ENCODE measurements around the gene C4orf54.

Gene C4orf54

DNA sequence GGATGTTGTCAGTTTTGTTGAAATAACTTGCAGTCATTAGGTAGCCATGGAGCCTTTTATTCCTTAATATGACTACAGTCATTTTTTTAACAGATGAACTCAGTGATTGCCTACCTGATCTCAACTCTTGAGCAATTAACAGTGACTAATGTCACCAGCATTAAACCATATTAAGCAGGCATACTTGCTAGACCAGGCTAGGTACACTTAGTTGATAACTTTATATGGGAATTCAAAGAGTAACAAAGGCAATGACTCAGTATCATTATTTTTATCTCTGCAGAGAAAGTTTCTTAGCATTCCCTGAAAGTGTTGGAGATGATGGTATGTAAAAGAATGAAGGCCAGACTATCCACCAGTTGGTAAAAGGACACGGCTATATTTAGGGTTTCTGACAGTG lies at the start of gene C4orf54:
C4orf54 (minus strand) TSS at position 31 of the 400 bp plus-strand sequence. CDS start 3,180 bp downstream, outside the sequence.
- DNase-seq: no peak

DNA sequence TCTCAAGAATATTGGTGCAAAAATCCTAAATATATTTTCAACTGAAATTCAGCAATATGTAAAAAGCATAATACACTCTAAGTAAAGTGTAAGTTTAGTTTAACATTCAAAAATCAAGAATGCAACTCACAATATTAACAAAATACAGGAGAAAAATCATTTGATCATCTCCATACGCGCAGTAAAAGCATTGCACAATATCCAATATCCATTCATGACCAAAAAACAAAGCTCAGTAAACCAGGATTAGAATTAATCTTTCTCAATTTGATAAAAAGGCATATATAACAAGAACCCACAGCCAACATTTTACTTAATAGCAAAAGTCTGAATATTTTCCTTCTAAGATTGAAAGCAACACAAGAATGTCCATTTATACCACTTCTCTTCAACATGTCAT lies 48.3 kb upstream of the C4orf54 start:
- DNase-seq: no peak

DNA sequence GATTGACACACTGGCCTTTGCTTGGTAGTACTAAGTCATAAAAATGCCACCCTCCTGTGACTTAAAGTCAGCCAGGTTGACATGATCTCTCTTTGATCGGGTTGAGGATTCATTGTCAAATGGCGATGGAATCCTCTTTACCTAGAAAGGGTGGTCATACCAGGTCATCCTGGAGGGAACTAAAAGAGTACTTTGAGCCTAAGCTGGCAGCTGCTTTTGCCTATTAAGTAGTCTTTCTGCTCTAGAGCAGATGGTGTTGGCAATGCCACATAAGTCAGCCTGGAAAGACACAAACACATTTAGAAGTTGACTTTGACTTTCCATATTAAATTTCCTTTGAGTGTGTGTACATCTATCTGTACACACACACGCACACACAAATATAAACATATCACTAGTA lies 39.2 kb upstream of the C4orf54 start:
- DNase-seq: no peak

DNA sequence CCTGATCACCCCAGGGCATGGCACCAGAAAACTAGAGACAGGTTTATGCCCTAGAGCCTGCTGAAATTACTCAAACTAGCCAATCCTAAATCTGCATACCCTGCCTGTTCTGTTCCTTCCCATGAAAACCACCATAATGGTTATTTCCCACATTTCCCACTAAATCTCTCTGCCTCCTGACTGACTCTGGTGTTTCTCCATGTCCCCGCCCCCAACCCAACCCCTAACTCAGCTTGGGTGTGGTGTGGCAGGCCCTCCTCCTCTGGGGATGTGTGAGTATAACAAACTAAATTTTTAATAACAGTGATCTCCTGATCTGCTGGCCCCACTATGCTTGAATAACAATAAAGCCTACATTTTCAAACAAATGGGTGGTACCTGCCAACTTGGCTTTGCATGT lies 35.5 kb upstream of the C4orf54 start:
- no peak for DNase-seq

DNA sequence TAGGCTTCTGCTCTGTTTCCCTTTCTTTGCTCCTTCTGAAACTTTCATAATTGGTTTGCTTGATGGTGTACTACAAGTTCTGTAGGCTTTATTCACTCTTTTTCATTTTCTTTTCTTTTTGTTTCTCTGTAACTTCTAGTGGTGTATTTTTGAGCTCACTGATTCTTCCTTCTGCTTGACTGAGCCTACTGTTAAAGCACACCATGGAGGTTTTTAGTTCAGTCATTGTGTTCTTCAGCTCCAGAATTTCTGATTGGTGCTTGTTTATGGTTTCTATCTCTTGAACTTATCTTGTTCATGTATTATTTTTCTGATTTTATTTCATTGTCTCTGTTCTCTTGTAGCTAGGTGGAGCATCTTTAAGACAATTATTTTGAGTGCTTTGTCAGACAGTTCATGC lies 33.4 kb upstream of the C4orf54 start:
- no peak for DNase-seq

DNA sequence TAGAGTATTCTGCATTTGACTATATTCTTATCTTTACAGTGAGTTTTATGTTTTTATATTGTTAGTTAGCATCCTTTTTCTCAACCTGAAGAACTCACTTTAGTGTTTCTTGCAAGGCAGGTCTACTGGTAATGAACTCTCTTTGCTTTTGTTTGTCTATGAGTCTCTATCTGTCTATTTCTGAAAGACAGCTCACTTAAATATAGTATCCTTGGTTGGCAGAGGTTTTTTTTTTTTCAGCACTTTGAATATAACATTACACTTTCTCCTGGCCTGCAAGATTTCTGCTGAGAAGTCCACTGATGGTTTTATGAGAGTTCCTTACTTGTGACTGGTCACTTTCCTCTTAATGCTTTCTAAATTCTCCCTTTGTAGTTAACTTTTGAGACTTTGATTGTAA lies 32.8 kb upstream of the C4orf54 start:
- DNase-seq: no peak

DNA sequence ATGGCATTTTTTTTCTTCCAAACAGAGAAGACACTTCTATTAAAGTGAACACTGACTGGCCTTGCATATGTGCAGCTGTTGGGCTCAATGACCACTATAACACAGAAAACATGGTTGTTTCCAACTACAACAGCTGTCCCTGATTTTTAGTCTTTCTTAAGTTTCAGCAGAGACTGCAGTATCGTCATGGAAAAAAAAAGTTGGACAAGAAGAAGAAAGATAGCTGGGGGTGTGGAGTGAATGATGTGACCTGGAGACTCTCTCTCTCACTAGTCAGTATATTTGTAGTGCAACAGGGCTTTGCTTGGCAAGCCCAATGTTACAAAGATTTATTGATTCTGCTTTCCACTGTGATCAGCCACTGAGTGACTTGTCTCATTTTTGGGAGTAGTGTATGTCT lies 29.5 kb upstream of the C4orf54 start:
- no peak for DNase-seq

DNA sequence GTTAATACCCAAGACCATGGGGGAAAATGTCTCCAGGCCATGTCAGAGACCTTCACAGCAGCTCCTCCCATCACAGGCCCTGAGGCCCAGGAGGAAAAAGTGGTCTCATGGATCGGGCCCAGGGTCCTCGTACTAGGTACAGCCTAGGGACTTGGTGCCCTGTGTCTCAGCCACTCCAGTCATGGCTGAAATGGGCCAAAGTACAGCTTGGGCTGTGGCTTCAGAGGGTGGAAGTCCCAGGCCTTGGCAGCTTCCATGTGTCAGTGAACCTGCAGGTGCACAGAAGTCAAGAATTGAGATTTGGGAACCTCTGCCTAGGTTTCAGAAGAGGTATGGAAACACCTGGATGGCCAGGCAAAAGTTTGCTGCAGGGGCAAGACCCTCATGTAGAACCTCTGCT lies 27.6 kb upstream of the C4orf54 start:
- DNase-seq: no peak

DNA sequence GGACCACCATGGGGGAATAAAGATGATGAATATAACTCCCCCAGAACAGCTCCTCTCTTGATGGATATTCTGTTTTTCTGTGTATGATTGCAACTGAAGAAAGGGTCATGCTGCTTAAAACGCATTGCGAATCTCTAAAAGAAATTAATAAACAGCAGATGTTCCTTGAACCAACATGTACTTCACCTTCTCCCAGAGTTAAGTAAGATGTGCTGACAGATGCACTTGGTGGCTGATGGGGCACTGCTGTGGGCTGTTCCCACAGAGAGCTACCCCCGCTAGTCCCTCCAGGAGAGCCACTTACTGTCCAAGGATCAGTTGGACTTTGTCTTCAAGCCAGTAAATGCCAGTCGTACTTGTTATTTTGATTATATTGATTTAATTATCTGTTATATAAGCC lies 26.3 kb upstream of the C4orf54 start:
- DNase-seq: no peak

DNA sequence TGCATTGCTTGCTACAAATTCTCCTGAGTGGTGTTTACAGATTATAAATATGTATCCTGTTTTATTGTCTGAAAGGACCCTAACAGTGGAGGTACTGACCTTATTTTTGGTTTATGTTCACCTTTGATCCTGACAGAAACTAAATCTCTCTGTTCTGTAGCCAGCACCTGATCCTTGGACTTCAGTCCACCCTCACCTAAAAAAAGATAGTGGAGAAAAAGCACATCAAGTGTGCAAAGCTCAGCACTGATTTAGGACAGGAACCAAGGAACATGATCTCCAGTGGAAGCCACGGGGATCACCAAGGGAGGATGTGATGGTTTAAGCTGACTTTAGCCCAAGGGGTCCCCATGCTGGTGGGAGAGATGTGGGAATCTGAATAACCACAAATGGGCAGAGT lies 22.3 kb upstream of the C4orf54 start:
- no peak for DNase-seq

DNA sequence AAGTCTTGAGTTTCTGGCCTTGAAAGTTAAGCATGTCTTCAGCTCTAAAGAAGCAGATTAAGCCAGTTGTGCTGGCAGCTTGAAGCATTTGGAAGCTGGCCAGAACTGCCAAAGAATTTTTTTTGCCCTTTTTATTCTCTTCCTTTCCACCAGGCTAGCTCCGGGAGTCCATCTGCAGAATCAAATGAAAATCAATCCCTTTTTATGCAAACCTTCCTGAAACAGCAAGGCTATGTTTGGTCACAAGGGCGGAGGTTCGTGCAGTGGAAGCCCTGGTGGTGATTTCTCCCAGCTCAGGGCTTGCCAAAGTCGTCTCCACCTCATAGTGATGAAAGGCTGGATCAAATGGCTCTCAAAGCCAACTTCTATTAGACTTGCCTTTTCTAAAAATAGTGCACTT lies 21.6 kb upstream of the C4orf54 start:
- DNase-seq: no peak

DNA sequence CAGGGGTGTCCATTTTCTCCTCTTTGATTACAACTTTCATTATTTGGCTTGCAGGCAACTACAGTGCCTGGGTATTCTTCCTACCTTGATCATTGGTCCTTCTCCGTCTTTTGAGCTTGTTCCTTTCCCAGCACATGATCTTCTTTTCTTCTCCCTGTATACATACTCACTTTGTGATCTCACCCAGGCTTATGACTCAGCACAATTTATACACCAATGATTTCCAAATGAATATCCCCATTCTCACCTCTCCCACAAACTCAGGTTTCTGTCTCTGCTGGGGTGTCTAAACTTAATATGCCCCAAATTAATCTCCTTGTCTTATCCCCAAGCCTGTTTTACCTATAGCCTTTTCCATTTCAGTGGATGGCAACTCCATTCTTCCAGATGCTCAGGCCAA lies 19.5 kb upstream of the C4orf54 start:
- DNase-seq: no peak

DNA sequence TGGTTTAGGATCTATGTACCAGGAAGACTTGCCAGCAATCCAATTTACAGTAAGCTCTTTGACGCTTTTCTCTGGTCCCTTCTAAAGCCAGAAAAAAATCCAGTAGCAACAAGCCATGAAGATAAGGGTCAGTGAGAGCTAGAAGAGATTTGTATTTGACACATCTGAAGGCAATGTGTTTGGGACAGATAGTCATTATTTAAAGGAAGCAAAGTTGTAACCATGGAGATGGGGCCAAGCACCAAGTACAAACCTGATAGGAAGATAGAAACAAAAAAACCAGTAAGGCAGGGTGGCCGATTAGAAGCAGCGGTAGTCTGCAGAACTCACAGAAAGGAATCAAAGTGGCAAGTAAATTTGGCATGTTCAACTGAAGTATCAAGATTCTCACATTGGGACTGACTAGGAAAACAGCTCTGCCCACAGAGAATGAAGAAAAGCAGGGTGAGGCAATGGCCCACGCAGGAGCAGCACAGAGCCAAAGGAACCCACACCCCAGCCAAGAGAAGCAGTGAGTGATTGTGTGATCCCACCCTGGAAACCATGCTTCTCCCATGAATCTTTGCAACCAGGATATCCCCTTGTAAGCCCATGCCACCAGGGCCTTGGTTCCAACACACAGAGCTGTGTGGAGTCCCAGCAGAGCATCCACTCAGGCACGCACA lies 12.9 kb upstream of the C4orf54 start:
- DNase-seq: no peak

DNA sequence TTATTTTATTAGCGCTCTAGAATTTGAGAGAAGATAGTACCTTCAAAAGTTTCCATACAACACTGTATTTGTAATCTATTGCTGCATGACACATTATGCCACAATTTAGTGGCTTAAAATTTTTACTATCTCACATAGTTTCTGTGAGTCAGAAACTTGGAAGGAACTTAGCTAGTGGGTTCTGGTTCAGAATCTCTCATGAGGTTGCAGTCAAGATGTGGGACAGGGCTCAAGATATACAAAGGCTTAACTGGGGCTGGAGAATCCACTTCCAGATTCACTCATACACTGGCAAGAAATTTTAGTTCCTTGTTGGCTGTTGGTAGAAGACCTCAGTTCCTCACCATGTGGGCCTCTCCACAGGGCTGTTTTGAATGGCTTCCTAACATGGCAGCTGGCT lies 11.5 kb upstream of the C4orf54 start:
- DNase-seq: no peak

DNA sequence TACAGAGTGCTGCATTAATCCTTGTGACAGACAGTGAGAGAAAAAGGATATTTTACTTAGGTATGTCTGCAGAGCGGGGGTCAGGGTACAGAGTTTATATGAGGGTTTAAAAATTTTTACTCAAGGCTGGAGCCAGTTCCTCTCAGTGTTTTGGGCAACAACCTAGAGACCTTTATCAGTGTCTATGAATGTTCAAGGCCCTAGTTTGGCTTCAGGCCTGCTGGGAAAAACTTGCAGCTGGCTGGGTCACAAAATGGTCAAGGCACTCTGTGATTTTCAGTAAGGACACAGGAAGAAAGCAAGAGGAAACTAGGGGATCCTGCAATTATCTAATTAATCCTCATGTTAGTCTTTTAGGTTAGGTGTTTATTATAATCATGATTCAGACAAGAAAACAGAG lies 10.8 kb upstream of the C4orf54 start:
- no peak for DNase-seq

DNA sequence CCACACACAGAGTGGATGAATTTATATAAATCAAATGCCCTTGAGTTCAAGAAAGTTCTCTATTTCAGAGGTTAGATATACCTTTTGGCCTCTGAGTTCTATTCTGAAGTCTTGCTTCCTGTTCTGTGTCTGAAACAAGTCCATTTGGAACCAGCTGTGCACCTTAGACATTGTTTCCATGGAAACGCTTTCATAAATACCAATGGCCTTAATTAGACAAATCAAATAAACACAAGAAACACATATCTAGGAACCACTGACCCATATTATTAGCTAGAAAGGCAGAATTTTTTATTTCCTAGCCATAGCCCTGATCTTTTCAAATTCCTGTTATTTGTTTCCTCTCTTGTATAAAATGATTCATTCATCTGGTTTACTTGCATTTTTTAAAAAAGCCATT lies 8.4 kb upstream of the C4orf54 start:
- DNase-seq: no peak

DNA sequence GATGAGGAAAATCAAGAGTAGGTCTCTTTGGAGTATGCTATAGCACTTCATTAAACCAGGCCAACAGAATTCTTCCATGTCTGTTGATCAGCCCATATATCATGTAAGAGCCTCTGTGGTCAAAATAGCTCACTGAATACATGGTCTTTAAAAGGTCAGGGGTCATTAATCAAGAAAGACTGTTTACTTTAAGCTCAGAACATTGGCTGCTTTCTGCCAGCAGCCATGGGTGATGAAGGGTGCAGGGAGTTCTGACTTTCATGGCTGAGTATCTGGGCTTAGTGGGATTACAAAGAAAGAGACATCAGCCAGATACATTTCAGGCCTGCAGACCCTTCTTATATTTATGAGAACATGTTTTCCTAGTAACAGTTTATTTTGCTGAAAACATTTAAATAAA lies 7.1 kb upstream of the C4orf54 start:
- no peak for DNase-seq

DNA sequence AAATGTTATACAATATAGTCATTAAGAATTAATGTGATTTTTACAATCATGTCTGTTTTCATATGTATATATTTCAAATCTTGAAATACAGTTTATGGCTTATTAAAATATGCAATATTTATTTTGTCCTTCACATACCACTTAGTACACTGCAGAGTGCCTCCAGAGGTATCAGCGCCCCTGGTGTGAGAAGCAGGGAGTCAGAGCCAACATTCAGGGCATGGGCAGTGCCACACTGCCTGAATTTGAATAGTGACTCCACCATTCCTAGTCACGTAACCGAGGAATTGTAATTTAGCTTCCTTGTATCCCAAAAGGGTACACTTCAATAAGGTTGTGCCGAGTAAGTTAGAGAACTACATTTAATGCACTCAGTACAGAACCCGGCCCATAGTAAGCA lies 4.3 kb upstream of the C4orf54 start:
- no peak for DNase-seq

DNA sequence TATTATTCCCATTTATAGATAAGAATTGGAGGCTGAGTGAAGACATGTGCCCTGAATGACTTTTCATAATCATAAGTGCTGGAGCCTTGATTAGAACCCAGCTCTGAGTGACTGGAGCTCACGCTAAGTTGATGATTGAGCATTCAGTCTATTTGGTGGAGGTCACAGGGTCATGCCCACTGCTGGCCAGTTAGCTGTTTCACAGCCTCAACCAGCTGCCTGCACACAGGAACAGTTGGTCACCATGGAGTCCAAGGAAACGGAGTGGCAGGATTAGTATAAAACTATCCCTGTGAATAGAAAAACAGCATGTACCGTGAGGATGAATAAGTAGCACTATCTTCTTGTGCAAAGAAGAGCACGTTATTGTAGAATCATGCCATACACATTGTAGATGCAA lies 1.0 kb upstream of the C4orf54 start:
- no peak for DNase-seq

DNA sequence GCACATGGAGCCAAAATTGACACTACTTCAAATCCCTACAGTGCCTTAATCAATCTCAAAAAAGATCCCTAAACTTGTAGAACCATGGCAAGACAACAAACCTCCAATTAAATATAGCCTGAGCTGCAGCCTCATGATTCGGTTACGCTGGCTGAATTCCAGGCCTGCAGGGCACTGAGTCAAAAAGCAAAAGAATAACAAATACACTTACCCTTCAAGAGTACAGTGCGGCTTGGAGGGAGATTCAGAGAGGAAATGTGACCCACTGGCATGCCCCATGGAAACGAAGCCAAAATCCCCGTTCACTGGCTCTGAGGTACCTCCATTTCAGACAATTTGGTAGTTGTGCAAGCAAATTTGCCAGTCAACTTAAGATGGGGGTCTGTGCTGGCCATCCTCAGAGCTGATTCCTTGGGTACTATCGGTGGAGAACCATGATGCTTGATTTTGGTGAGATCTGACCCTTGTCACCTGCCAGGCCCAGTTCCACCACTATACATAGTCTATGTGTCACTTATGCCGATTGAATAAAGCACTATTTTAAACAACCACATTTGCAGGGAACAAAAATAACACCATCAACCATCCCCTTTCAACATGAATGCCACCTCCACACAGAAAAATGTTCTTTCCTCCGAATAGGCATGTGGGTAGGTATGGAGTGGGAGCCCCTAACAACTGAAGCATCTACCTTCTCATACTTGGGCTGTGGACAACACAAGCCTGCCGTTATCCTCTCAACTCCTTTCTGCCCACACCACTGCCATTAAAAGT lies 2.1 kb downstream of the C4orf54 start:
- DNase-seq: no peak

DNA sequence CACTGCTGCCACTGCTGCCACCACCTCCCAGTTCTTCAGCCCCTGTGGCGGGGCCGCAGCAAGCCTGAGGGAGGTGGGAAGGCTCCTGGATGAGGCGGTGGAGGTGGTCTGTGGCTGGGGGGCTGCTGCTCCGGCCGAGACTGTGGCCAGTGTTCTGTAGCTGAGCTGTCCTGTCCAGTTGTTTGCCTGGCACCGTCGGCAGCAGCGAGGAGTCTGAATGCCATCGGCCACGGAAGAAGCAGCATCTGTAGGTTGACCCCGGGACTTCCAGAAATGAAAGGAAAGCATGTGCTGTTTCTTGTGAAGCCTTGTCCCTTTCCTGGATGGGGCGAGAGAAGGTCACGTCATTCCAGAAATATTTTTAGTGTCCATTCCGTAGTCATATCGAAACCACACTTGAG lies 3.3 kb downstream of the C4orf54 start:
- DNase-seq: no peak

DNA sequence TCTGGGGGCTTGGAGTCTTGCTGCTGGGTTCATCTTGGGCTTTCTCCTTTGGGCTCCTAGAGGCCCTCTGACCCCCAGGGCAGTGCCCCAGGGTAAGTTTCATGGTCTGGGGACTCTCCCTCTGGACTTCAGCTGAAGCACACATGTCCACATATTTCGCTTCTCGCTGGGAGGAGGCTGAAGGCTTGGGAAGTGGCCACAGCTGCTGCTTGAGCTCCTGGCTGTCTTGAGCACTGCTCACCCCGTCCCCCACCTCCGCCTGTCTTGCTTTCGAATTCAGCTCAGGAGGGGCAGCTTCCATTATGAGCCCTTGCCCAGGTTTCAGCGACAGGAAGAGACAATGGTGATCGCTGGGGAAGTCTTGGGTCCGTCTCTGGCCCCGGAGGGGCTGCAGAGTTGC lies 3.7 kb downstream of the C4orf54 start:
- no peak for DNase-seq

DNA sequence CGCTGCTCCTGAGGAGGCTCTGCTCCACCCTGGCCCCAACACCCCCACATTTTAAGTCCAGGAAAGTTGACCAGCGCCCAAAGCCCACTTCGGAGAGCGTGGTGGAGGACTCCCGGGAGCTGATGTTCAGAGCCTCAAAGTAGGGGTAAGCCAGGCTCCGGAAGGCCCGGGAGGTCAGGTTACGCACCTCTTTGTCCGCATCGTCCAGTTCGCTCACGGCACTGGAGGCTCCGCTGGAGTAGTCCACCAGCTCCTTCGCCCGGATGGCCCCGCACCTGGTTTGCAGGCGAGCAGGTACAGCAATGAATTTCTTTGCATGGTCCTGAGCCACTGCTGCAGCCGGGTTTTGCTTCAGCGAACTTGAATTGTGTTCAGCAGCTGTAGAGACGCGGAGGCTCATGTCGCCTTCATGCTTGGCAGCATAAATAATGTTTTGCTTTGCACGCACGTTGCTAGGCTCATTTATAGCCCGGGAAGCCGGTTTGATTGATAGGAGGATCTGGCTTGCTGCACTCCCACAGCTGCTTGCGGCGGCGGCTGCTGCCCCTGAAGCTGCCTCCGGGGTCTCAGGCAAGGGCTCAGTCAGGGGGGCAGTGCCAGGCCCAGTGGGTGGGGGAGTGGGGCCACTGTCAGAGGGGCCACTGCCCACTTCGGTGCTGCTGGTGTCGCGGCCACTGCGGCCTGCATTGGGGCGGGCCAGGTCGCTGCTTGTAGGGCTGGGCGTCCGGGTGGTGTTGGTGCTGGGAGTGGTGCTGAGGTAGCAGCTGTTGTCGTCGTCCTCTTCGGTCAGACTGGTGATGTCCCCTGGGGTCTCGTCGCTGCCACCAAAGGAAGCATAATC lies 4.8 kb downstream of the C4orf54 start:
- DNase-seq: no peak

All from NCI-H1694 (cell line).